NCI-H2029 (cell line): ENCODE data around the gene RSKR.
A peak's percentile ranks its signal among the peaks of the same experiment; 100 is the strongest.

Experiments used
- DNase-seq: peaks from one replicate; lab custom pipeline; 2025; lab: John Stamatoyannopoulos, UW

Gene RSKR

GRCh38 chr17:28578246-28579195, 35.5 kb downstream of the RSKR start:
- no peak for DNase-seq

DNA sequence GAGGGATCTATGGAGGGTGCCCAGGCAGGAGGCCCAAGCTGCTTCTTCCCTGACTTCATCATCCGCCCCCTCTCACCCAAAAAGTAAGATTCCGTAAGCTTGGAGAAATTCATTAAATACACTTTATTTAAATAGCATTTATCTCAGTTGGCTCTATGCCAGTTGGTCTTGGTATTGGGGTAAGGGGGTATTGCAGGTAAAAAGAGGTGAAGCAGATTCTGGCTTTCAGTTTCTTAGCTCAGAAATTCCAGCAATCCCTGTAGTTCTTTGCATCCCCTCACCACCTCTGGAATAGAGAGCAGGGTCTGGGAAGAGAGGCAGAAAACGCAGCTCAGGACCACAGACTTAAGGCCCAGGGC, 36.5 kb downstream of the RSKR start:
- no peak for DNase-seq

DNA sequence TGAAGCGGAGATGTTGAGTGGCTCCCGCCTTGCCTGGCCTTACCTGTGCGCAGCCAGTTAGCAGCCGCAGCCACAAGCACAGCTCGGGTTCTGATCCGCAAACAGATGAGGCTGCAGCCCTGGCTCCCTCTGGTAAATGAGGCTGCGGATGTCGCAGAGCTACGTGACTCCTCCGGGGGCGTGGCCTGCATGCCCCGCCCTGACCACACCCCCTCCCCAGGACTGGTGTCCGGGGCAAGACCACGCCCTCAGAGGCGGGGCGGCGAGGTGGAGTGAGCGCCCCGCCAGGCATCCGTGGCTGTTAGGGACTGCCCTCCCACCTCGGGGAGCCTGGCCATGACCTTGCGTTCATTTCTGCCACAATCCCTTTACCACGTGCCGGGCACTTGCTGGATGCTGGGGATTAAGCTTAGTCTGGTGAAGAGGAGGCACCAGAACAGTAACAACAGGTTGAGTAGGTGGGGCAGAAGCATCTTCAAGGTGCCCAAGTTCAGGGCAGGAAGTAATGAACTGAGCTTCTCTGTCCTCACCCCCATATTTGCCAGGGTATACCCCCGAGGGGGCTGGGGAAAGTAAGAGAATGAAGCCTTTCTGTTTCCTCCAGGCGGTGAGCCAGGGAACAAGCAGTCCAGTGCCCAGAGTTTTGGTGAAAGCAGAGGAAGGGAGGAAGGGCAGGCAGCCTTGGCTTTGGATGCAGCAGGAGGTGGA, 37.1 kb downstream of the RSKR start, which contains the start of gene ALDOC:
Gene ALDOC (minus strand): TSS at position 138 of the 708 bp plus-strand sequence. CDS start 1,363 bp downstream, outside the sequence.
- peak; percentile 94 for DNase-seq

DNA sequence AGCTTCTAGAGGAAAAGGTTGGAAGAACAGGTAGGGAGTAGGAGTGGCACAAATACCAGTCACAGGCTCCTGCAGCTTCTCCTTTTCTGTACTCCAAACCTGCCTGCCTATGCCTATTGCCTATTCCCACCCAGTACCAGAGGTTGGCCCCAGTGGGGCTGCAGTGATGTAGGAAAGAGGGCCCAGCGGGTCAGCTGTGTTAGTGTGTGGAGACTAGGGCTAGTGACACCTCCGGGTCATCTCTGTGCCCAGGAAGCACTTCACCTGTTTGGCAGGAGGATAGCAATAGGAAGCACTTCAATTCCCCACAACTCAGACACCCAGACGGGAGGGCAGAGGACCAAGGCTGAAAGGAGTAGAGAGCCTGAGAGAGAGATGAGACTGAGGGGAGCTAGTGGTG, 38.0 kb downstream of the RSKR start:
- DNase-seq, result peak; percentile 2

GRCh38 chr17:28575126-28575795, 38.7 kb downstream of the RSKR start:
- no peak for DNase-seq

- no peak for DNase-seq
Measured at GRCh38 chr17:28574526-28574925, 39.5 kb downstream of the RSKR start.

DNA sequence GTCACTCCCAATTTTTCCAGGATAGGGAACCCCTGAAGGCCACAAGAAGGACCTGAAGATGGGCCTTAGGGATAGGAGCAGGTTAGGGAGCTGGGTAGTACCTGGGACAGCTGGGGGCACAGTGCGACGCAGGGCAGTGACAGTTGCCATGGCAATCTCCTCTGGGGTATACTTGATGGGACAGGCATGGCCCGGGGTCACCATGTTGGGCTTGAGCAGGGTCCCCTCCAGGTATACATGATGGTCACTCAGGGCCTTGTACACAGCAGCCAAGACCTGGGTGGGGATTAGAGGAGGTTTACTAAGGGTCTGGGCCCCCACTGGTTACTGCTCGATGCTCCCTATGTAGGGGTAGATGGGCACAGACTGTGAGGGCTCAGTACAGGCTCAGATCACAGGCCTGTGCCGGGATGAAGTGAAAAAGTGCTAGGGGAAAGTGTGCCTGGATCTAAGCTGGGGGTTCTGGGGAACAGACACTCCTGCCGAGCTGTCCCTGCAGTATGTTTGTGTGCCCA, 40.0 kb downstream of the RSKR start:
- DNase-seq, result no peak

DNA sequence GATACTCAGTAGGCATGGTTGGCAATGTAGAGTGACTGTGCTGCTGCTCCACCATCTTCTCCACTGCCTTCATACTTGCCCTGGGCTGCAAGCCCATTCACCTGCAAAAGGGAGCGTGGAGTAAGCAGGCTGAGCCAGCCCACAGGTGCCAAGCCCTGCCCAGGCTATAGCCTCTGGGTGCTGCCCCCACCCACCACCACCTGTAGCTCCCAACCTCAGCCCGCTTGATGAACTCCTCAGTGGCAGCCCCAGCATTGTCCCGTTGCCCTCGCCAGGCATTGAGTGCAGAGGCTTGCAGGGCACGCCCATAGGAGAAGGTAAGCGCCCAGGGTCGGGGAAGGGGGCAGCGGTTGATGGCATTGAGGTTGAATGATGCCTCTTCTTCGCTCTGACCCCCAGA, 40.5 kb downstream of the RSKR start:
- DNase-seq, result no peak

- DNase-seq, result no peak
Measured at GRCh38 chr17:28573040-28573380, 41.0 kb downstream of the RSKR start.

DNA sequence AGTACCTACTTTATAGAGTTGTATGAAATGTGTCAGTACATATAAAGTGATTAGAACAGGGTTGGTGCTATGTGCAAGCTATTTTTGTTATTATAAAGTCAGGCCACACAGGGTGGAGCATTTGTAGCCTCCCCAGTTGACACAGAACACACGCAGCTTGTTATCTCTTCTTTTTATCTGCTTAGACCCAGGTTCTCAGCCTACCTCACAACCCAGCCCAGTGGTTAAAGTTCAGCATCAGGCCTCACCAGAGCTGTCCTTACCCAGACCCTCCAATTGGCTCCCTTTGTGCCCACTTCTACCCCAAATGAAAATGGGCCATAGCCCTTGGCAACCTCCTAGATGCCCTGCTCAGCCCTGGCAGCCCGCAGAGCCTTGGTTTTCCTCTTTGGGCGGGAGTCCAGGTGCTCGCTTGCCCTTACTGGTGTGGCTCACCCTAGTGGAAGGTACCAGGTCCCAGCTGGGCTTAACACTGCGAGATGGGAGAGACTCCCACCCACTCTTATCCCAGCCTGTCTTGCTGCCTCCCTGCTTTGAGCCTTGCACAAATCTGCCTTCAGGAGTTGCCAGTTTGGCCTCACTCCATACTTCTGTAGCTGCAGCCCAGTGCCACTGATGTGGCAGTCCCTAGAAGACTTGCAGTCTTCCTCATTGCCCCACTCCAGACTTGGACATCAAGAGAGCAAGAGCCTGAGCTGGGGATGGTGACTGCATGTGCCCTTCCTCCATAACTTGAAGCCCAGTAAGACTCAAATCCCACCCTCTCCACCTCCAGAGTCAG, 41.5 kb downstream of the RSKR start:
- no peak for DNase-seq

DNA sequence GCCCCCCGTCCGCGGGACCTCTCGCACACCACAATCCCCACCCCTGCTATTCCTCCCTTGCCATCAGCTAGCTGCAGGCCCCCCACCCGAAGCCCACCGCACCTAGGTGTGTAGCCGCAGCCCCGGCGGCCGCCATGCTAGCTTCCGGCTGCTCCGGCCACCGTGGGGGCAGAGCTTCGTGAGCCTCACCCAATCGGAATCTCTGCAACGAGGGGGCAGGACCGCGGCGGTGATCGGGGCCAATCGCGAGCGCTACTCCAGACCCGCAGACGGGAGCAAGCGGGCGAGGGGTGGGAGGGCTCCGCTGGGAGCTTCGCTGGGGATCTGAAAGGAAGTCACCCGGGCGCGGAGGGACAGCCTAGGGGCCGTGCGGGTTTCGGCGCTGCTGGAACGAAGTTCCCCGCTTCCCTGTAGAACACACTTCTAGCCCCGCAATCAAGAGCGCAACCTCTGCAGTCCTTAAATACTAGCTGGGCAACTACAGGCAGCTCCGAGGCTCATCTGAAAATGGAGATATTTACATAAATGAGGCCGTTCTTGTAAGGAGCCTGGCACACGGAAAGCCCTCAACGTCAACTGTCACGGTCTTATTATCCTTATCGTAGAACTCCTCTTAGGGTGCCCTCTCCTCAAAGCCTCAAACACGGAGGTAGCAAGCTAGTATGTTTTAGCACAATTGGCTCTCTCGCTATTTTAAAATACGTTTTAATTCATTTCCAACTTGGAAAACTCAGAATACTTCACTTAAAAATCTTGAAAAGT, 42.4 kb downstream of the RSKR start, which contains the start of gene PIGS:
Gene PIGS (minus strand): TSS at position 164 of the 762 bp plus-strand sequence. CDS start 28 bp downstream, at position 136.
- peak; percentile 90 for DNase-seq

DNA sequence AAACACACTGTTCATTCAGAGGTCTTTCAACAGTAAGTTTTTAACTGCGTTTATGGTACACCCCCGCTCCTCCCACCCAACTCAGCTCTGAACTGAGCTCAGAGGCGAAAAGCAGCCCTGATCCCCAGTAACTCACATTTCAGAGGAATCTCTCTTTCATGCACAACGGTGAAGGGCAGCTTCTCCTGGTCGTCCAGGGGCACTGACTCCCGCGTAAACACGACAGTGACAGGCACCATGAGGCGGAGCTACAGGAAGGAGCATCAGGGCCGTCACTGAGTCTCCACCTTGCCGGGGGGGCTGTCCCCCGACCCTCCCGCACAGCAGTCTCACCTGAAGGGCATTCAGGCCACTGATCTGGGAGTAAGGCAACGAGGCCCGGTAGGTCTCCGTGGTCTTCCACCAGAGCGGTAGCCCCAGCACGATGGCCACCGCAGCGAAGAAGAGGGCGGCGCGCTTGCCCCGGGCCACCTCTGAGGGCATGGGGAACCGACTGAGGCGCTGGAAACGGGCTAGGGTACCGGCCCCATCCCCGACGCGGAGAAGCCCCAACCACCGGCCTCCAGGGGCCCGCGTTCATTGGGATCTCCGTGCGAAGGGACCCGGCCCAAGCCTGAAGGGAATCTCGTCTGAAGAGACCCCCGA, 43.1 kb downstream of the RSKR start:
- DNase-seq, result peak; percentile 40

GRCh38 chr17:28569446-28569845, 44.5 kb downstream of the RSKR start:
- DNase-seq, result no peak

GRCh38 chr17:28567604-28568003, 46.4 kb downstream of the RSKR start:
- DNase-seq, result no peak

- no peak for DNase-seq
Measured at GRCh38 chr17:28563475-28563874, 50.5 kb downstream of the RSKR start.
